H1 (cell line): ENCODE results near the gene KCNK7. TPM values are rescaled to one million over a fixed set of nuclear protein-coding genes. Genes with fewer than 3 reads are reported as not detected.

Source experiments
- CTCF ChIA-PET: fragments of 300-600 bp; sonication (Branson Sonifier 250); formaldehyde crosslinking; loops from one replicate; lab custom pipeline; 2021; ENCODE audit not compliant: partially characterized antibody; lab: Charles Lee
- POLR2A ChIA-PET: fragments of 300-600 bp; sonication (Branson Sonifier 250); formaldehyde crosslinking; loops from one replicate; lab custom pipeline; 2021; ENCODE audit warnings: inconsistent platforms; ENCODE audit not compliant: partially characterized antibody; lab: Charles Lee
- DNase-seq, 2 experiments: peaks; one replicate each; pipeline versions ENCODE4 v3.0.0 to v3.0.0-alpha.2; 2010 to 2022; ENCODE audit warnings: low spot score in 2 of 2, low read depth in 1 of 2, mixed read lengths in 1 of 2
- FAIRE-seq: peaks from 2 replicates; lab custom pipeline; 2011; peaks lifted over from hg19 to GRCh38; lab: Jason Lieb, UNC
- H2AFZ ChIP-seq: 2 replicates; pipeline ENCODE4 v1.8.1; 2012; ENCODE audit warnings: low read length, inconsistent platforms
- H2AK5ac ChIP-seq: 2 replicates; pipeline ENCODE4 v1.6.1; 2013; ENCODE audit warnings: low read depth, low read length
- H2BK120ac ChIP-seq: replicated peaks from 2 replicates; pipeline ENCODE3; 2013; ENCODE audit warnings: low read depth, low read length, inconsistent platforms
- H2BK12ac ChIP-seq: 2 replicates; pipeline ENCODE4 v1.6.1; 2013; ENCODE audit warnings: low read depth, low read length
- H2BK15ac ChIP-seq: 2 replicates; pipeline ENCODE4 v1.6.1; 2013; ENCODE audit warnings: low read length
- H2BK20ac ChIP-seq: 2 replicates; pipeline ENCODE4 v1.6.1; 2013; ENCODE audit warnings: low read length
- H2BK5ac ChIP-seq: 2 replicates; pipeline ENCODE4 v1.6.1; 2013; ENCODE audit warnings: low read depth, low read length
- H3K14ac ChIP-seq: 2 replicates; pipeline ENCODE4 v1.6.1; 2013; ENCODE audit warnings: inconsistent platforms; ENCODE audit not compliant: insufficient read length
- H3K18ac ChIP-seq: 2 replicates; pipeline ENCODE4 v1.6.1; 2013; ENCODE audit warnings: low read length; ENCODE audit errors: extremely low read depth
- H3K23ac ChIP-seq: 2 replicates; pipeline ENCODE4 v1.6.1; 2013; ENCODE audit warnings: inconsistent platforms; ENCODE audit not compliant: insufficient read length
- H3K23me2 ChIP-seq: 2 replicates; pipeline ENCODE4 v1.6.1; 2013; ENCODE audit warnings: low read depth, low read length
- H3K27ac ChIP-seq: 2 replicates; pipeline ENCODE4 v1.6.1; 2011; ENCODE audit warnings: low read depth, low read length, inconsistent platforms
- H3K27me3 ChIP-seq, 4 experiments: replicated peaks in 1 of 4; 1 replicate in 1 of 4; 2 replicates in 3 of 4; pipeline versions ENCODE4 v1.6.1 to v1.8.1; 2011 to 2013; ENCODE audit warnings: low read length in 3 of 4, mild to moderate bottlenecking in 3 of 4, inconsistent platforms in 2 of 4, mixed read lengths in 2 of 4, moderate library complexity in 1 of 4; ENCODE audit not compliant: control insufficient read depth in 3 of 4, insufficient read depth in 3 of 4; ENCODE audit errors: extremely low read depth in 1 of 4
- H3K36me3 ChIP-seq, 4 experiments: 2 replicates each; pipeline versions ENCODE4 v1.6.1 to v1.8.1; 2011 to 2013; ENCODE audit warnings: mild to moderate bottlenecking in 4 of 4, low read length in 3 of 4, moderate library complexity in 2 of 4, control low read depth in 1 of 4, inconsistent platforms in 1 of 4; ENCODE audit not compliant: insufficient read depth in 4 of 4, control insufficient read depth in 2 of 4
- H3K4ac ChIP-seq: replicated peaks from 2 replicates; pipeline ENCODE3; 2013; ENCODE audit warnings: low read length, low read depth, mixed read lengths, inconsistent platforms; ENCODE audit not compliant: insufficient read length
- H3K4me1 ChIP-seq, 4 experiments: replicated peaks in 1 of 4; 1 replicate in 1 of 4; 2 replicates in 3 of 4; pipeline versions ENCODE4 v1.6.1 to v1.8.1; 2011 to 2013; ENCODE audit warnings: low read length in 3 of 4, inconsistent platforms in 2 of 4, mixed read lengths in 1 of 4; ENCODE audit not compliant: insufficient read depth in 4 of 4, control insufficient read depth in 3 of 4
- H3K4me2 ChIP-seq, 2 experiments: 2 replicates each; pipeline versions ENCODE4 v1.6.1 to v1.8.1; 2011 to 2013; ENCODE audit warnings: low read depth in 2 of 2, low read length in 2 of 2, control low read depth in 1 of 2, inconsistent platforms in 1 of 2, mild to moderate bottlenecking in 1 of 2; ENCODE audit not compliant: insufficient read depth in 1 of 2
- H3K4me3 ChIP-seq, 4 experiments: fragments of 200-600, 300-600 bp in 1 of 4; sonication (generic), shearing (Covaris generic), sonication (Bioruptor Twin) in 1 of 4; 2 replicates each; pipeline versions ENCODE4 v1.5.1 to v1.8.1; 2011 to 2016; ENCODE audit warnings: low read length in 4 of 4, low read depth in 3 of 4, control low read depth in 2 of 4, inconsistent platforms in 2 of 4, mild to moderate bottlenecking in 2 of 4, mixed read lengths in 1 of 4, moderate library complexity in 1 of 4; ENCODE audit not compliant: insufficient read depth in 2 of 4; ENCODE audit errors: extremely low read depth in 1 of 4
- H3K56ac ChIP-seq: replicated peaks from 2 replicates; pipeline ENCODE3; 2013; ENCODE audit warnings: low read depth, mild to moderate bottlenecking, mixed read lengths, low read length, inconsistent platforms; ENCODE audit not compliant: insufficient read length
- H3K79me1 ChIP-seq: 2 replicates; pipeline ENCODE4 v1.6.1; 2013; ENCODE audit warnings: low read depth, low read length, control low read depth
- H3K79me2 ChIP-seq, 2 experiments: 2 replicates each; pipeline versions ENCODE4 v1.6.1 to v1.8.1; 2012 to 2013; ENCODE audit warnings: low read length in 2 of 2, mild to moderate bottlenecking in 2 of 2, inconsistent platforms in 1 of 2; ENCODE audit not compliant: insufficient read depth in 2 of 2, control insufficient read depth in 1 of 2
- H3K9ac ChIP-seq, 4 experiments: replicated peaks in 1 of 4; 1 replicate in 1 of 4; 2 replicates in 3 of 4; pipeline versions ENCODE4 v1.6.1 to v1.8.1; 2011 to 2013; ENCODE audit warnings: low read depth in 3 of 4, low read length in 3 of 4, control low read depth in 2 of 4, mild to moderate bottlenecking in 2 of 4, moderate library complexity in 2 of 4, inconsistent platforms in 1 of 4; ENCODE audit errors: extremely low read depth in 1 of 4
- H3K9me3 ChIP-seq, 2 experiments: 2 replicates each; pipeline versions ENCODE4 v1.6.1 to v1.8.1; 2012 to 2013; ENCODE audit warnings: mild to moderate bottlenecking in 2 of 2, moderate library complexity in 2 of 2, control low read depth in 1 of 2, inconsistent platforms in 1 of 2, low read depth in 1 of 2, low read length in 1 of 2, mixed read lengths in 1 of 2; ENCODE audit not compliant: insufficient read depth in 2 of 2
- H4K20me1 ChIP-seq, 2 experiments: replicated peaks in 1 of 2; 2 replicates each; pipeline versions ENCODE3 to v1.8.1; 2011 to 2013; ENCODE audit warnings: inconsistent platforms in 2 of 2, low read length in 2 of 2, mild to moderate bottlenecking in 1 of 2; ENCODE audit not compliant: insufficient read depth in 2 of 2, control insufficient read depth in 1 of 2
- H4K5ac ChIP-seq: 2 replicates; pipeline ENCODE4 v1.6.1; 2013; ENCODE audit warnings: low read length, low read depth, mixed read lengths, inconsistent platforms; ENCODE audit not compliant: insufficient read length
- H4K8ac ChIP-seq: 2 replicates; pipeline ENCODE4 v1.8.0; 2013; ENCODE audit warnings: mild to moderate bottlenecking, moderate library complexity, low read length, inconsistent platforms; ENCODE audit not compliant: insufficient read depth; ENCODE audit errors: extremely low read depth
- H4K91ac ChIP-seq: replicated peaks from 2 replicates; pipeline ENCODE3; 2013; ENCODE audit warnings: low read length, mixed read lengths, inconsistent platforms; ENCODE audit not compliant: insufficient read length
- ASH2L ChIP-seq: fragments of 200-600, 300-600 bp; sonication (generic); IDR thresholded peaks from one replicate; pipeline ENCODE4 v1.7.1; 2017; ENCODE audit warnings: low read length
- CHD2 ChIP-seq: IDR thresholded peaks from 2 replicates; pipeline ENCODE4 v1.6.1; 2012; ENCODE audit warnings: low read length, improper control_type of control experiment
- CREB1 ChIP-seq: IDR thresholded peaks from 2 replicates; pipeline ENCODE4 v1.6.1; 2012; ENCODE audit warnings: inconsistent platforms
- HDAC6 ChIP-seq: IDR thresholded peaks from one replicate; pipeline ENCODE4 v1.7.1; 2012; ENCODE audit warnings: low read depth, mild to moderate bottlenecking, inconsistent platforms, low read length, moderate library complexity
- JUN ChIP-seq: IDR thresholded peaks from 2 replicates; pipeline ENCODE4 v1.6.1; 2011; ENCODE audit warnings: low read depth, mild to moderate bottlenecking, improper control_type of control experiment, low read length
- MAFK ChIP-seq: IDR thresholded peaks from 2 replicates; pipeline ENCODE4 v1.6.1; 2012; ENCODE audit warnings: low read depth, mild to moderate bottlenecking, improper control_type of control experiment, low read length
- POLR2A ChIP-seq, 2 experiments: IDR thresholded peaks; 1 replicate in 1 of 2; 2 replicates in 1 of 2; pipeline ENCODE4 v1.6.1; 2011; ENCODE audit warnings: low read depth in 2 of 2, low read length in 2 of 2, mild to moderate bottlenecking in 2 of 2; ENCODE audit errors: control extremely low read depth in 1 of 2
- RBBP5 ChIP-seq: IDR thresholded peaks from 2 replicates; pipeline ENCODE4 v1.7.1; 2012; ENCODE audit warnings: low read depth, mild to moderate bottlenecking, inconsistent platforms, low read length, moderate library complexity, borderline replicate concordance
- SIX5 ChIP-seq: IDR thresholded peaks from 2 replicates; pipeline ENCODE4 v1.6.1; 2011; ENCODE audit warnings: mild to moderate bottlenecking, low read depth, low read length
- SP1 ChIP-seq: IDR thresholded peaks from 2 replicates; pipeline ENCODE4 v1.6.1; 2011; ENCODE audit warnings: low read depth, low read length
- TCF12 ChIP-seq: IDR thresholded peaks from 2 replicates; pipeline ENCODE4 v1.6.1; 2011; ENCODE audit warnings: low read depth, mild to moderate bottlenecking, low read length
- TEAD4 ChIP-seq: IDR thresholded peaks from 2 replicates; pipeline ENCODE4 v1.6.1; 2012; ENCODE audit warnings: low read depth, low read length, inconsistent platforms, mixed read lengths
- WGBS, 2 experiments: shearing (Covaris generic) in 1 of 2; methylation state at CpG; one replicate each; pipeline versions ENCODE4 v1.1.6 to v1.1.7; 2013 to 2015; ENCODE audit warnings: low lambda C conversion rate in 2 of 2, mixed read lengths in 2 of 2, inconsistent platforms in 1 of 2, low coverage in 1 of 2, missing lambda C conversion rate in 1 of 2; ENCODE audit not compliant: insufficient replicate concordance in 2 of 2, insufficient coverage in 1 of 2, insufficient read length in 1 of 2; ENCODE audit errors: extremely low coverage in 1 of 2, missing lambda C conversion rate in 1 of 2; 5-methylcytosine and 5-hydroxymethylcytosine counted together
- polyA plus RNA-seq, 7 experiments: library from polyadenylated mRNA; depleted of rRNA in 3 of 7; stranded (reverse) in 5 of 7; unstranded in 2 of 7; fragments of >200 nt in 5 of 7; fragments of 200-250 nt in 2 of 7; gene quantifications; 1 replicate in 5 of 7; 2 replicates in 1 of 7; 4 replicates in 1 of 7; pipeline versions ENCODE4 v1.2.1 to v1.2.3, GENCODE V29; 2011 to 2013; ENCODE audit warnings: missing spikeins in 2 of 7, mixed read lengths in 2 of 7
- total RNA-seq: library from RNA; stranded (reverse); fragmentation: NEBNext Ultra II Directional; extraction: Animal tissue kit (Norgen Biotek cat#: 25700); gene quantifications from 2 replicates; pipeline ENCODE4 v1.2.1, GENCODE V29; 2021
- TF ChIP-seq, protein P1 (sequence below): IDR thresholded peaks from 2 replicates; pipeline ENCODE4 v1.6.1; 2011; ENCODE audit warnings: low read depth, mild to moderate bottlenecking, low read length; ENCODE audit not compliant: insufficient read depth
- TF ChIP-seq, protein P2 (sequence below): IDR thresholded peaks from 2 replicates; pipeline ENCODE4 v1.6.1; 2012; ENCODE audit warnings: inconsistent platforms

The KCNK7 gene
- total and polyA plus RNA-seq, 2 of the 8 experiments (the other 6 are each of a cell fraction or from before 2014, with no cell fraction given), result 0.74 to 1.0 TPM

DNA sequence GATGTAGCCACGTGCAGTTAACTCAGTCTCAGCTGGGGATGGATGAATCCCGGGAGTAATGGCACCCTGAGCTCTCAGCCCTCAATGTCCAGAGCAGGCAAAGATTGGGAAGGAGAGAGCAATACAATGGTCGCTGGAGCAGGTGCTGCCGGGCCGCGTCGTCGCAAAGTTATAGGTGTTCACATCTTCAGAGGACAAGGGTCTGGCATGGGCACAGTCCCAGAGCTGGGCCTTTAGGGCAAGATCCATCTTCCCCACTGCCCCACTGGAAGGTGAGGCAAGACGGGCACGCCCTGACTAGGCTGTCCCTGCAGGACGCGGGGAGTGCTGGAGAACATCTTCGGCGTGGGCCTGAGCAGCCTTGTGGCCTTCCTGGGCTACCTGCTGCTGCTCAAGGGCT, 27.6 kb upstream of the KCNK7 start:
- no peaks in the 10 kb centered on the region for H3K9me3 ChIP-seq
- H3K4me2 ChIP-seq, result no peak overlapping the region
- H3K56ac ChIP-seq, result no peak overlapping the region
- no peak overlapping the region for H3K4me3 ChIP-seq
- no peaks in the 10 kb centered on the region for H3K79me2 ChIP-seq
- TF ChIP-seq SIX5 (no peak), MAFK (no peak), TEAD4 (no peak), SP1 (no peak), TCF12 (no peak), CREB1 (no peak), RBBP5 (no peak), ASH2L (no peak), HDAC6 (no peak), POLR2A (IDR thresholded peaks at IDR 0.05; ENCODE audit: control extremely low read depth in 1 of 2, low read depth in 2 of 2, low read length in 2 of 2) (no peak), CHD2 (no peak), JUN (no peak)
- TF ChIP-seq, protein P1, sequence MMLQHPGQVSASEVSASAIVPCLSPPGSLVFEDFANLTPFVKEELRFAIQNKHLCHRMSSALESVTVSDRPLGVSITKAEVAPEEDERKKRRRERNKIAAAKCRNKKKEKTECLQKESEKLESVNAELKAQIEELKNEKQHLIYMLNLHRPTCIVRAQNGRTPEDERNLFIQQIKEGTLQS, result no peak
- TF ChIP-seq, protein P2, sequence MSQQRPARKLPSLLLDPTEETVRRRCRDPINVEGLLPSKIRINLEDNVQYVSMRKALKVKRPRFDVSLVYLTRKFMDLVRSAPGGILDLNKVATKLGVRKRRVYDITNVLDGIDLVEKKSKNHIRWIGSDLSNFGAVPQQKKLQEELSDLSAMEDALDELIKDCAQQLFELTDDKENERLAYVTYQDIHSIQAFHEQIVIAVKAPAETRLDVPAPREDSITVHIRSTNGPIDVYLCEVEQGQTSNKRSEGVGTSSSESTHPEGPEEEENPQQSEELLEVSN, result no peak
- H3K79me1 ChIP-seq, result peaks cover 5% of the 10 kb centered on the region; the same call in 1 of the 2 replicates
- H3K27me3 ChIP-seq, result no peaks in the 10 kb centered on the region
- DNase-seq, result no peak
- no peak overlapping the region for H4K8ac ChIP-seq
- H3K36me3 ChIP-seq, result peaks cover 19 to 60% (median 34%) of the 10 kb centered on the region in 4 experiments; a peak in 7 of 8 replicates
- H3K4me1 ChIP-seq, result no peaks in the 10 kb centered on the region
- H2AK5ac ChIP-seq, result no peak overlapping the region
- no peak overlapping the region for H2AFZ ChIP-seq
- no peak overlapping the region for H2BK120ac ChIP-seq
- H2BK12ac ChIP-seq, result no peak overlapping the region
- no peak overlapping the region for H4K91ac ChIP-seq
- no peak overlapping the region for H3K23ac ChIP-seq
- POLR2A ChIA-PET, result interaction anchor here (0.9 to 4.1 kb wide), 8 partner anchors 8 to 286 kb away, joined by 3 to 40 read pairs (median 4); partner anchors contain the start of gene SIPA1
- no peak overlapping the region for H3K14ac ChIP-seq
- no peak overlapping the region for H3K27ac ChIP-seq
- no peak overlapping the region for H3K9ac ChIP-seq
- CTCF ChIA-PET, result interaction anchor here (0.8 to 1.3 kb wide), 4 partner anchors 9 to 17 kb away, joined by 3 to 4 read pairs (median 3); no protein-coding TSS in a partner anchor
- peaks cover 0 to 36% of the 10 kb centered on the region in 2 experiments for H4K20me1 ChIP-seq
- no peak overlapping the region for H4K5ac ChIP-seq
- H3K4ac ChIP-seq, result no peak overlapping the region
- 93% methylated on average over 14 of the region's 14 CpGs; no CpG with 5 or more reads in 1 of the 2 experiments for WGBS, 2 experiments
- H2BK5ac ChIP-seq, result no peak overlapping the region; the same call in 1 of the 2 replicates
- no peak for FAIRE-seq
- H3K18ac ChIP-seq, result no peak overlapping the region
- H2BK20ac ChIP-seq, result no peak overlapping the region
- no peaks in the 10 kb centered on the region for H3K23me2 ChIP-seq
- H2BK15ac ChIP-seq, result no peak overlapping the region
